Gastroesophageal sphincter (tissue), 3 donors: ENCODE measurements around the gene LYZL6.

ENCODE experiments used
- CTCF ChIP-seq, 4 experiments: fragments of 200-600 bp in 2 of 4; fragments of 450-650 bp in 2 of 4; sonication (generic) in 1 of 4; IDR thresholded peaks; one replicate each; pipeline ENCODE4 v1.5.1; 2017 to 2019; ENCODE audit warnings: antibody characterized with exemption in 4 of 4, mild to moderate bottlenecking in 2 of 4, moderate library complexity in 2 of 4
- EP300 ChIP-seq: sonication (generic); formaldehyde crosslinking; IDR thresholded peaks from one replicate; pipeline ENCODE4 v1.6.1; 2017; ENCODE audit warnings: antibody characterized with exemption, mild to moderate bottlenecking
- POLR2A ChIP-seq, 2 donors: fragments of 450-650 bp; IDR thresholded peaks; one replicate each; pipeline ENCODE4 v1.6.1; 2017; ENCODE audit warnings: antibody characterized with exemption in 2 of 2, mild to moderate bottlenecking in 2 of 2, moderate library complexity in 1 of 2
- POLR2AphosphoS5 ChIP-seq: sonication (generic); formaldehyde crosslinking; IDR thresholded peaks from one replicate; pipeline ENCODE4 v1.6.1; 2017; ENCODE audit warnings: antibody characterized with exemption

- TF ChIP-seq CTCF (IDR thresholded peaks at IDR 0.05) (no peak), POLR2AphosphoS5 (no peak), EP300 (no peak), POLR2A (IDR thresholded peaks at IDR 0.05) (no peak)
These were observed 37.7 kb upstream of the LYZL6 start, which contains the start of gene CCL16 for GRCh38 chr17:35981246-35981645.
